RPMI8226 (cell line): ENCODE data around the gene CADM1.

Experiments
- DNase-seq: peaks from one replicate; pipeline ENCODE4 v3.0.0-alpha.2; 2015

Gene CADM1

GRCh38 chr11:115515647-115516395, 11.6 kb upstream of the CADM1 start:
- no peak for DNase-seq

GRCh38 chr11:115506954-115507675, 2.9 kb upstream of the CADM1 start:
- DNase-seq = no peak

GRCh38 chr11:115505175-115505574, 960 bp upstream of the CADM1 start:
- no peak for DNase-seq

GRCh38 chr11:115503886-115504275, 334 bp downstream of the CADM1 start:
- no peak for DNase-seq

- DNase-seq = peak; percentile 80
These were observed 931 bp downstream of the CADM1 start for GRCh38 chr11:115503083-115503885.

GRCh38 chr11:115502636-115503082, 1.6 kb downstream of the CADM1 start:
- no peak for DNase-seq

- peak; percentile 49 for DNase-seq
These were observed 2.2 kb downstream of the CADM1 start for GRCh38 chr11:115501893-115502589.

- no peak for DNase-seq
These were observed 2.7 kb downstream of the CADM1 start for GRCh38 chr11:115501502-115501892.

GRCh38 chr11:115500547-115501501, 3.4 kb downstream of the CADM1 start:
- no peak for DNase-seq

- no peak for DNase-seq
These were observed 4.3 kb downstream of the CADM1 start for GRCh38 chr11:115499891-115500290.

GRCh38 chr11:115499241-115499799, 4.9 kb downstream of the CADM1 start:
- DNase-seq = no peak

- no peak for DNase-seq
These were observed 5.9 kb downstream of the CADM1 start for GRCh38 chr11:115498354-115498753.

- DNase-seq = peak; percentile 38
These were observed 6.9 kb downstream of the CADM1 start for GRCh38 chr11:115497303-115497702.

- no peak for DNase-seq
These were observed 7.3 kb downstream of the CADM1 start for GRCh38 chr11:115496892-115497291.

GRCh38 chr11:115493905-115494304, 10.3 kb downstream of the CADM1 start:
- DNase-seq = no peak

- no peak for DNase-seq
These were observed 10.7 kb downstream of the CADM1 start for GRCh38 chr11:115493488-115493887.

GRCh38 chr11:115489466-115489865, 14.7 kb downstream of the CADM1 start:
- DNase-seq = no peak

- DNase-seq = no peak
These were observed 15.3 kb downstream of the CADM1 start for GRCh38 chr11:115488945-115489344.

- no peak for DNase-seq
These were observed 22.7 kb downstream of the CADM1 start for GRCh38 chr11:115481528-115481927.

- DNase-seq = no peak
These were observed 23.6 kb downstream of the CADM1 start for GRCh38 chr11:115480611-115481010.

- DNase-seq = no peak
These were observed 26.8 kb downstream of the CADM1 start for GRCh38 chr11:115477410-115477809.
